CD4-positive, alpha-beta T cell treated with Interleukin-17A for 1 hour (primary cell): ENCODE data around the gene TNS3.

Experiments
- DNase-seq: peaks from one replicate; pipeline ENCODE4 v3.0.0-alpha.2; 2020

Gene TNS3

GRCh38 chr7:47356261-47356660, 225.7 kb downstream of the TNS3 start:
- no peak for DNase-seq

- DNase-seq: no peak
Observed at GRCh38 chr7:47355684-47356083, 226.2 kb downstream of the TNS3 start.

DNA sequence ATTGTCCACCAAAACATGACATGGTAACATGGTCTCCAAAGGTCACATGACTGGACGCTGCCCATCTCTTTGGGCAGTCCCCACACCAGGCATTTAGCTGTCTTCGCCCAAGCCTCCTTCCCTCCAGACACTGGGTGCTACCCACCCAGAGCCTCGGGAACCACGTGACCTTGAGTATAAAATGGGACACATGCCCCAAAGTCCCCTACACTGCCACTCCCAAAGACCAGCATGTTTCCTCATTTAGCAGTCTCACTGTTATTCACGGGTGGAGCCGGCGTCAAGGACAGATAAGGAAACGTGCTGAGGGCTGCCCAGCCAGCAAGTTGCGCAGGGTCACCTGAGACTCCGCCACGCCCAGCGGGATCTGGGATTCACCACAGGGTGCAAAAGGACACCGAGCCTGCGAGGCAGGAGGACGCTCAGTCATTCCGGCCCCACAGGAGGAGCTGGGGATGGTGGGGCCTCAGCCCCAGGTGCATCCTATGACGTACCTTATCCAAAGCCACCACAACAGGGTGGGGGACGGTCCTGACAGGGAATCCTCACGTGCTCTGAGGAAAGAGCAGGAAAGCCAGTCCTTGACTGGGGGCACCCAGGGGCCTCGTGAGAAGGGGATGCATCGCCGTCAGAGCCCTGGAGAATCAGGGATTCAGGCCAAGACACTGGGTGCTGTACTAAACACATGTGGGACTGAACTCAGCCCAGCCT, 226.9 kb downstream of the TNS3 start:
- DNase-seq: no peak

- DNase-seq: no peak
Observed at GRCh38 chr7:47354071-47354470, 227.8 kb downstream of the TNS3 start.

DNA sequence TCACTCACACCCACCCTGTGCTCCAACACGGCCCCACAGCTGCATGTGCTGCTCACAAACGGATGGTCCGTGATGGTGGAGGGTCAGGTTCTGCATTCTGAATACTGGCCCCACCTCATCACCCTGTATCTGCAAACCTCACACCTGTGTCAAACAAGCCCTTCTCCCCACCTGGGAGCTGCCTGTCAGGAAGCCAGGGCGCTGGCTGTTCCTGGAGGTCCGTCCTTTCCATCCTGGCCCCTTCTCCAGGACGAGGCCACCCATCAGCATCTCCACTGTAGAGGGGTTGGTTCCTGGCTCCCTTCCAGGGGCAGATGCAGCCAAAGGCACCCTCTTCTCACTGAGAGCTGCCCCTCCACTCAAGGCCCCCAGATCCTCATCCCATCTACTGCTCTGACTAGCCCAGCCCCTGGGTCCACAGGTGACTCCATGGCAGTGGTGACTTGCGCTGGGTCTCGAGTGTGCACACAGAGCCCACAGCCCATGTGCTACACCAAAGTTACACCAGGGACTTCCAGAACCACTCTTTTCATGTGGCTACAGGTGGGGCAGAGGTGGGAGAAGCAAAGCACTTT, 229.4 kb downstream of the TNS3 start:
- DNase-seq: no peak

DNA sequence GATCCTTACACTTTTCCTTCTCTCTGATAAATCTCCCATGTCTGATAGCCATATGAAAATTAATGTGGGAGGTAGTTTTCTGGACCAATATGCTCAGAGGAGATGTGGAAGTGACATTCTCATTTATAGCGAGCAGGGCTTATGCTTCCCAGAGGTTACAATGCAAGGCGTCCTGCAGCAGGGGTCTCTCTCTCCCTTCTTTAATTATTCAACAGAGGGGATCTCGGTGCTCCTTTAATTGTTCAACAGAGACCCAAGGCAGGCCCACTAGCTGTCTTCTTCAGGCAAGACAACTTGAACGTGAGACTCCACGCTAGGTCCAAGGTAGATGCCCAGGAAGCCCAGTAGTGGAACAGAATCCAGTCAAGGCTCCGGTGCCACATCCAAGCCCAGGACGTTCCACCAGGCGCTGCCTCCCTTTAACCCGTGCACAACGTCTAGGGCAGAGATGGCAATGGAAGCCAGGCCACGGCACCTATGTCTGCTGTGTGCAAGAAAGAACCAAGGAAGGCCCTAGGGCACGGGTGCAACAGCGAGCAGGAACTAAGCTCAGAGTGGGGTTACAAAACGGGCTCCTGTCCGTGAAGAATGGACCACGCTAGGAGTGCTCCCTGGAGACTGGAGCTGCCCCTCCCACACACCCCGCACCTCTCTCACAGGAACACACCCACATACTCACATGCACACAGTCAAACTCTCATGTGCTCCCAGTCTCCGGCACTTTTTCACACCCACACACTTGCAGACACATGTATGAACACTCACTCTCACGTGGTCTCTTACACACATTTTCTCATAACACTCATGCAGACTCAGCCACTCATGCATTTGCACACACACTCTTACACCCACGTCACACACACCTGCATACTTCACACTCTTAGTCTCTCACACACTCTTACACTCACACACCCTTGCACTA, 230.4 kb downstream of the TNS3 start:
- DNase-seq: no peak

GRCh38 chr7:47350425-47350824, 231.5 kb downstream of the TNS3 start:
- no peak for DNase-seq

DNA sequence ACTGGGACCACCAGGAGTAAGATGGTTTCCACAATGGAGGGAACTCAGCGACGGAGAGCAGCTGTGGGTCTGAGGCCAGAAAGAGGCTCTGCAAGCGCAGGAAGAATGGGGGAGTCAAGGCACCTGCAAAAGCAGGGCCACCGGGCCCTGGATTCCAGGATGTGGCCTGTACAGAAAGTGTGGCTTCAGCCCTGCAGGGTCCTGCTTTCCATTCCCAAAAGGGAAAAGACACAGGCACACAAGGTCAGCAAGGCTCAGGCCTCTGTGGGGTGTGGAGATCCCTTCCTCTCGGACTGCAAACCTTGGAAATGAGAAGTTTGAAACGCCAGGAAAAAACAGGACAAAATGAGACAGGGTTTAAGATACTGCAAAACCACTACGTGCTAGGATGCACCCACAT, 232.5 kb downstream of the TNS3 start:
- no peak for DNase-seq

- no peak for DNase-seq
Observed at GRCh38 chr7:47347816-47348385, 234.0 kb downstream of the TNS3 start.

GRCh38 chr7:47347346-47347745, 234.6 kb downstream of the TNS3 start:
- no peak for DNase-seq

DNA sequence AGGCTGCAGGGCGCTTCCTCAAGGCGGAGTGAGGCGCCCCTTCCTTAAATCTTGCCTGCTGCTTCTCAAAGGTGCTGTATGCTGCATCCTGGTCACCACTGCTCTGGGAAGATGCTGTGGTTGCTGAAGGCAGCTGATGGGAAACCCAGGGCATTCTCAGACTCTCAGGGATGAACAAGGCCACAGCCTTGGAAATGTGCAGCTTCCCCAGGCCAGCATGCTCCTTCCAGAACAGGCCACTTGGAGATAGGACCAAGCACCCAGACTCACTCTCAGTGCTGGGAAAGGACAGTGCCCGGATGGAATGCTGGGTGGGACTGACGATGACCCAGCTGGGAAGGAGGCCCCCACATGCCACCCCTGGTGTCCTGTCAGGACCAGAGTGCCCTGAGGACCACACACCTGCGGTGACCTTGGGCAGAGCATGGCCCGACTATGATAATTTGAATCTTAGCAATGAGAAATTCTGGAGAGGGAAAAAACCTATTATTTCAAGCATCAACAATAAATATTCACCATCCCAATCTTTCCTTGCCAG, 235.5 kb downstream of the TNS3 start:
- DNase-seq: no peak

DNA sequence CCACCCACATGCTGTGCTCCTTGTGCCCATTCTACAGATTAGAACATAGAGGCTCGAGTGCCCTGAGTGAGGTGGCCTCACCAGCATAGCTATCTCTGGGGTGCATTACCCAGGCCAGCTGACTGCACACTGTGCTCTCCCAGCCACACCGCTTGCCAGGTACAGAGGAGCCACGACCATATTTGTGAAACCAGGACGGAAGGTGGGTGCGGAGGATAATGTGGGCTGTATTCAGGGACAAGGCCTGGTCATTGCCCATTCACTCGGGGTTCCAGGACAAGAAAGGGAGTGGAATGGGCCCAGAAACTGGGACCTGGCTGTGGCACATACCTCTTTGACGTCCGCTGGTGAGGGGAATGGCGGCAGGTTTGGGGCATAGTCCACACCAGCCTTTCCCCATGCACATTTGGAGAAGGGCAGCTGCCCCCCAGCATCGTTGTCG, 236.0 kb downstream of the TNS3 start:
- DNase-seq: no peak

GRCh38 chr7:47344171-47344955, 237.5 kb downstream of the TNS3 start:
- no peak for DNase-seq

GRCh38 chr7:47343061-47343455, 238.9 kb downstream of the TNS3 start:
- DNase-seq: no peak

- DNase-seq: no peak
Observed at GRCh38 chr7:47342296-47343060, 239.4 kb downstream of the TNS3 start.

DNA sequence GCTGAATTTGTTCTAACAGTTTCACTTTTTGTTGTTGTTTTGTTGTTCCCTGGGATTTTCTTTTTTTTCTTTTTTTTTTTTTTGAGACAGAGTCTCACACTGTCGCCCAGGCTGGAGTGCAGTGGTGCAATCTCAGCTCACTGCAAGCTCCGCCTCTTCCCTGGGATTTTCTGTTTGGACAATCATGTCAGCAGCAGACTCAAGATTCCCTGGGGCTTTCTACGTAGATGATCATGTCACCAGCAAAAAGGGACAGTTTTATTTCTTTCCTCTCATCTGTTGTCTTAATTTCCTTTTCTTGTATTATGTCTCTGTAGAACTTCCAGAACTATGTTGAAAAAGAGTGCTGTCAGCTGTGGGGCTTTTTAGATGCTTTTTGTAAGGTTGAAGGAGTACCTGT, 241.4 kb downstream of the TNS3 start:
- DNase-seq: no peak

GRCh38 chr7:47338026-47338425, 243.9 kb downstream of the TNS3 start:
- DNase-seq: no peak

DNA sequence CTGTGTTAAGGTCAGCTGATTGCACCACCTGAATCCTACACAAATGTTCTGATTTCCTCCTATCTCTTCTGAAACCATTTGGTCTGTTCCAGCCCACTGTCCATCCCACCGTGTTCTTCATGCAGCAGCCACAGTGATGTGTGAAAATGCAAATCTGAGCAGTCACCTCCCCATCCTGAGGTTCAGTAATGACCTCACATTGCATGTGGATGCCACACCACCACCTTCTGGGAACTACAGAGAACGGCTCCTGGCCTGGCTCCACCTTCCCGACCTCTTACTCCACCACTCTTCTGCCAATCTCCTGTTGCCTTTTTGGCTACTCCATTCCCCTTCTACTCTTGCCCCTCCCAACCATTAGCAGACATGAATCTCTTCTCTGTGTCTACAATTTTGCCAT, 244.4 kb downstream of the TNS3 start:
- DNase-seq: no peak

DNA sequence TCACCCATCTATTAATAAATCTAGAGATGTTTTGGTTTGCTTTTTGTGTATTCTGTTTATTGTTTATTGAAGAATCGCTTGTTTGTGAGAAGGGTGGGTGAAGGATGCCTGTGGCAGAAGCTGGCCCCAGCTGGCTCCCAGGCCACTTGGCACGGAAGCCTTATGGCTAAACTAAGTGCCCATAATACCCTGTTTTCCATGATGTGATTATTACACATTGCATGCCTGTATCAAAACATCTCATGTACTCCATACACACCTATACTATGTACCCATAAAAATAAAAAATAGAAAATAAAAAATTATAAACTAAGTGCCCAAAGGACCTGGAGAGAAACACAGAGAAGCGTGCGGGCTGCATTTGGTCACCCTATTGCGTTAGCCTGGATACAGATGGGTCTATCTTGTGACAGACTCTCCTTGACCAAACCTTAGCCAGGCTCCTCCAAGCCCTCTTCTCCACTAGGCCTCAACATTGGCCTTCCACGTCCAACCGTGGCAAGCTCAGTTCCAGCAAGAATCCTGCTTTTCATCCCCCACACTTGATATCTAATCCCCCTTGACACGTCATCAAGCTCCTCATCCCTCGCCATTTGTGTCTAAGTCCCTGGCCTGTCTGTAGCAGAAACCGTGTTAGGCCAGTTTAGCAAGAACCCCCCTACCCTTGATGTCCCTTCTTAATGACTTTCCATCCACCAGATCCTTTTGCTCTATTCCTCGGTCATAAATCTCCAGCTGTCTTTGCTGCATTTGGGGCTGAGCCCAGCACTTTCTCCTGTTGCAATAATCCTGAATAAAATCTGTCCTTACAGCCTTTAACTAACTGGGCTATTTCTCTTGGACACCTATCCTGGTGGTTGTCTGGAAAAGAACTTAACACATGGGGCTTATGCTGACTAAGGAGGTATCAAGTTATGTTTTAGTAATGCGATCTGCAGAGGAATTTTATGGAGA, 245.2 kb downstream of the TNS3 start:
- DNase-seq: no peak
